ENCODE measurements around the gene KCNJ9.

GRCh38 chr1:160082487-160082886 lies 1.1 kb downstream of the KCNJ9 start:
- TF ChIP-seq SP1 (CRISPR knock-in tag; conservative IDR thresholded peaks at IDR 0.05) = no peak
- no peak for TF ChIP-seq NR3C1 (CRISPR knock-in tag; conservative IDR thresholded peaks at IDR 0.05; ENCODE audit: low read depth)
- TF ChIP-seq NR2C2 (CRISPR knock-in tag; IDR thresholded peaks at IDR 0.05) = no peak
- no peak for TF ChIP-seq TEAD1 (CRISPR knock-in tag; IDR thresholded peaks at IDR 0.05)
- TF ChIP-seq CTCF (IDR thresholded peaks at IDR 0.05) = no peak
- TF ChIP-seq ZNF512 (CRISPR knock-in tag; IDR thresholded peaks at IDR 0.05; ENCODE audit: borderline replicate concordance) = no peak
- no peak for TF ChIP-seq ETV6 (CRISPR knock-in tag; IDR thresholded peaks at IDR 0.05)
- TF ChIP-seq ZBTB43 (CRISPR knock-in tag; IDR thresholded peaks at IDR 0.05) = no peak
- TF ChIP-seq ZNF219 (CRISPR knock-in tag; IDR thresholded peaks at IDR 0.05; ENCODE audit: borderline replicate concordance) = no peak
